Breast epithelium (tissue), 4 donors: ENCODE measurements around the gene PGPEP1. TPM values are rescaled to one million over a fixed set of nuclear protein-coding genes. Genes with fewer than 3 reads are reported as not detected.
A peak's percentile ranks its signal among the peaks of the same experiment; 100 is the strongest.

Experiments
- DNase-seq, 2 donors: peaks; one replicate each; pipeline ENCODE4 v3.0.0-alpha.2; 2019; ENCODE audit warnings: low spot score in 2 of 2
- H3K27ac ChIP-seq, 2 donors: fragments of 200-600 bp; sonication (generic) in 1 of 2; one replicate each; pipeline ENCODE4 v1.5.1; 2016 to 2019; ENCODE audit warnings: mild to moderate bottlenecking in 1 of 2
- H3K27me3 ChIP-seq, 2 donors: fragments of 200-600 bp; sonication (generic) in 1 of 2; one replicate each; pipeline versions ENCODE4 v1.5.1 to v1.6.0; 2017 to 2019; ENCODE audit warnings: control low read depth in 1 of 2, mild to moderate bottlenecking in 1 of 2
- H3K36me3 ChIP-seq: fragments of 200-600 bp; one replicate; pipeline ENCODE4 v1.5.1; 2019
- H3K4me1 ChIP-seq, 2 donors: fragments of 200-600 bp; sonication (generic); one replicate each; pipeline ENCODE4 v1.5.1; 2016 to 2019; ENCODE audit warnings: control low read depth in 1 of 2
- H3K4me3 ChIP-seq, 3 donors: fragments of 200-600 bp; sonication (generic); 1 replicate in 2 of 3; 2 replicates in 1 of 3; pipeline ENCODE4 v1.5.1; 2016 to 2019; ENCODE audit warnings: mild to moderate bottlenecking in 3 of 3, moderate library complexity in 2 of 3
- H3K9me3 ChIP-seq, 2 donors: fragments of 200-600 bp; sonication (generic) in 1 of 2; one replicate each; pipeline ENCODE4 v1.5.1; 2016 to 2019; ENCODE audit warnings: control low read depth in 1 of 2
- POLR2A ChIP-seq: fragments of 450-650 bp; IDR thresholded peaks from one replicate; pipeline ENCODE4 v1.6.1; 2016; ENCODE audit warnings: antibody characterized with exemption, mild to moderate bottlenecking, moderate library complexity
- POLR2AphosphoS5 ChIP-seq, 3 donors: sonication (generic); formaldehyde crosslinking; IDR thresholded peaks; one replicate each; pipeline ENCODE4 v1.6.1; 2017; ENCODE audit warnings: antibody characterized with exemption in 3 of 3
- intact Hi-C: fragments of 100-400 bp; cut with DNase I; formaldehyde crosslinking; loops from one replicate; pipeline ENCODE4 v1.15.1; 2023; ENCODE audit warnings: low total_unique reads
- total RNA-seq, 3 donors: library from RNA; depleted of rRNA; stranded (reverse); fragments of >200 nt; gene quantifications; one replicate each; pipeline ENCODE4 v1.1.0, GENCODE V29; 2016
- TF ChIP-seq, protein P1 (sequence below), 3 donors: fragments of 450-650 bp; IDR thresholded peaks; one replicate each; pipeline ENCODE4 v1.5.1; 2016 to 2017; ENCODE audit warnings: antibody characterized with exemption in 3 of 3, mild to moderate bottlenecking in 3 of 3, moderate library complexity in 3 of 3

The PGPEP1 gene
- total RNA-seq, 3 donors from 2014 or later, result 22.5 to 29.2 (median 25.9) TPM

GRCh38 chr19:18310966-18311365 lies 29.4 kb upstream of the PGPEP1 start:
- no peaks in the 10 kb centered on the region for H3K4me1 ChIP-seq
- H3K27ac ChIP-seq, result no peak overlapping the region
- intact Hi-C loops, result loop anchor here (10.0 kb wide), 1 partner anchor 1314 kb away; the partner anchor contains the start of gene LPAR2
- no peaks in the 10 kb centered on the region for H3K36me3 ChIP-seq
- TF ChIP-seq POLR2AphosphoS5 (IDR thresholded peaks at IDR 0.05) (no peak), POLR2A (no peak)
- TF ChIP-seq, protein P1, sequence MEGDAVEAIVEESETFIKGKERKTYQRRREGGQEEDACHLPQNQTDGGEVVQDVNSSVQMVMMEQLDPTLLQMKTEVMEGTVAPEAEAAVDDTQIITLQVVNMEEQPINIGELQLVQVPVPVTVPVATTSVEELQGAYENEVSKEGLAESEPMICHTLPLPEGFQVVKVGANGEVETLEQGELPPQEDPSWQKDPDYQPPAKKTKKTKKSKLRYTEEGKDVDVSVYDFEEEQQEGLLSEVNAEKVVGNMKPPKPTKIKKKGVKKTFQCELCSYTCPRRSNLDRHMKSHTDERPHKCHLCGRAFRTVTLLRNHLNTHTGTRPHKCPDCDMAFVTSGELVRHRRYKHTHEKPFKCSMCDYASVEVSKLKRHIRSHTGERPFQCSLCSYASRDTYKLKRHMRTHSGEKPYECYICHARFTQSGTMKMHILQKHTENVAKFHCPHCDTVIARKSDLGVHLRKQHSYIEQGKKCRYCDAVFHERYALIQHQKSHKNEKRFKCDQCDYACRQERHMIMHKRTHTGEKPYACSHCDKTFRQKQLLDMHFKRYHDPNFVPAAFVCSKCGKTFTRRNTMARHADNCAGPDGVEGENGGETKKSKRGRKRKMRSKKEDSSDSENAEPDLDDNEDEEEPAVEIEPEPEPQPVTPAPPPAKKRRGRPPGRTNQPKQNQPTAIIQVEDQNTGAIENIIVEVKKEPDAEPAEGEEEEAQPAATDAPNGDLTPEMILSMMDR (IDR thresholded peaks at IDR 0.05), result no peak
- no peaks in the 10 kb centered on the region for H3K9me3 ChIP-seq
- H3K4me3 ChIP-seq, result no peak overlapping the region
- H3K27me3 ChIP-seq, result no peaks in the 10 kb centered on the region
- DNase-seq, result no peak

- intact Hi-C loops, result loop anchor here (10.0 kb wide), 1 partner anchor 1313 kb away; the partner anchor contains the start of gene LPAR2
- Histone ChIP-seq H3K4me3 (no peak overlapping the region), H3K27ac (no peak overlapping the region), H3K9me3 (no peaks in the 10 kb centered on the region), H3K36me3 (no peaks in the 10 kb centered on the region), H3K27me3 (no peaks in the 10 kb centered on the region), H3K4me1 (no peaks in the 10 kb centered on the region)
- TF ChIP-seq POLR2AphosphoS5 (IDR thresholded peaks at IDR 0.05), result no peak
- TF ChIP-seq, protein P1 (IDR thresholded peaks at IDR 0.05), result no peak
- no peak for TF ChIP-seq POLR2A
- no peak for DNase-seq
Measured at GRCh38 chr19:18311502-18312091, 28.8 kb upstream of the PGPEP1 start.

DNA sequence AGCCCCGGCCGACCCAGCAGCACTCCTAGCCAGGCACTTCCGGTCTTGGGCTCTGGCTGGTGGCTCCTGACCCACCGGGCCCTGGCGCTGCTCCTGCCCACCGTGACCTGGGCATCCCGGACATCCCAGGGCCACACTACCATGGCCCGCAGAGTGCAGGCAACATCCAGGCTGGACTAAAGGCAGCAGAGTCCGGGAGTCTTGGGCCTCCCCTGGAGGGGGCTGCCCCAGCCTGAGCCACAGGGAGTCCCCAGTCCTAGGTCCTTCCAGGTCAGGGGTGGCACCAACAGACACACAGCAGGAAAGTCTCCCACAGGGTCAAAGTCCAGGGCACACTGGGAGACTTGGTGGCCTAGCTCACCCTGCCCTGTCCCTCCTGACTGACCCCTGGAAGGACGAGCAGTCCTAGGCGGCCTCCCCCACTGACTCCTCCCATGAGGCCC lies 28.3 kb upstream of the PGPEP1 start:
- no peak overlapping the region for H3K27ac ChIP-seq
- TF ChIP-seq POLR2A (no peak), POLR2AphosphoS5 (IDR thresholded peaks at IDR 0.05) (no peak)
- TF ChIP-seq, protein P1 (IDR thresholded peaks at IDR 0.05), result no peak
- H3K36me3 ChIP-seq, result no peaks in the 10 kb centered on the region
- no peaks in the 10 kb centered on the region for H3K9me3 ChIP-seq
- no peak for DNase-seq
- no peak overlapping the region for H3K4me3 ChIP-seq
- intact Hi-C loops, result loop anchor here (10.0 kb wide), 1 partner anchor 1313 kb away; the partner anchor contains the start of gene LPAR2
- H3K4me1 ChIP-seq, result no peaks in the 10 kb centered on the region
- no peaks in the 10 kb centered on the region for H3K27me3 ChIP-seq

- Histone ChIP-seq H3K9me3 (no peaks in the 10 kb centered on the region), H3K4me3 (no peak overlapping the region), H3K4me1 (no peaks in the 10 kb centered on the region), H3K27ac (no peak overlapping the region), H3K36me3 (no peaks in the 10 kb centered on the region), H3K27me3 (no peaks in the 10 kb centered on the region)
- DNase-seq, result no peak
- TF ChIP-seq POLR2A, result no peak
- intact Hi-C loops, result loop anchor here (10.0 kb wide), 1 partner anchor 1311 kb away; the partner anchor contains the start of gene LPAR2
Measured at GRCh38 chr19:18313398-18313797, 27.0 kb upstream of the PGPEP1 start.

DNA sequence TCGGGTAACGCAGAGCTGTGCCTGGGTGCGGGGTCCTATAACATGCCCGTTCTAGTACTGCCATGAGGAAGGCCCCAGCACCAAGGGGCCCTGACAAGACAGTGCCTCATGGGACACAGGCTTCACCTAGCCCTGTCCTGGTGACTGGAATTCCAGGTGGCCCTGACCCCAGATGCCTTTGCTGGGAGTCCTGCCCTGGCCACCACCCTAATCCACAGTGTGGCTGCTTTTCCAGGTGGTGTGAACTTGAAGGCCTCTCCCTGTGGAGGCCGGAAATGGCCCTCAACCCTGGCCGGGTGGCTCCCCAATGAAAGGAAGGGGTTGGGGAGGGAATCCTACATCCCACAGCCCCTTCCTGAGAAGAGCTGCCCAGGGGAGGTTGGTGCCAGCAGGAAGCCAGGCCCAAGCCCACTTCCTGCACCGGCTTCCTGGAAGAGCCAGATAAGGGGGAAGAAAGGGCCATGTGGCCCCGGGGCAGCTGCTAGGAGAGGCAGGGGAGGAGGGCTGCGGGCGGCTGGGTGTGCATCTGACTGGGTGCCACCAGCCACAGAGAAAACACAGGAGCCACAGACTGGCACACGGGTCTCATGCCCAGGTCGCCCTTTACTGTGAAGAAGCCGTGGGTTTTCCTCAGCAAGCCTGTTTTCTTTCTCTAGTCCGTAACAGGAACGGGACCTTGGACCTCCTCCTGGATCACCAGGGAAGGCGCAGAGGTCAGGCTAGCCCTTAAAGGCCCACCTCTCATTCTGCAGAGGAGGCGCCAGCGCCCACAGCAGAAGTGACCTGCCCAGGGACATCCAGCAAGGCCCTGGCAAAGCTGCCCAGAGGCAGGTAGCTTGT lies 22.2 kb upstream of the PGPEP1 start:
- TF ChIP-seq POLR2AphosphoS5 (IDR thresholded peaks at IDR 0.05) (peak in 1 of 3 donors; percentile 13), POLR2A (no peak)
- TF ChIP-seq, protein P1 (IDR thresholded peaks at IDR 0.05), result no peak
- H3K27me3 ChIP-seq, result no peaks in the 10 kb centered on the region
- peak overlapping the region; percentile 61 to 87 for H3K27ac ChIP-seq
- intact Hi-C loops, result loop anchor here (10.0 kb wide), 1 partner anchor 1307 kb away; the partner anchor contains the start of gene LPAR2
- H3K4me3 ChIP-seq, result no peak overlapping the region
- H3K4me1 ChIP-seq, result no peaks in the 10 kb centered on the region
- H3K9me3 ChIP-seq, result no peaks in the 10 kb centered on the region
- no peaks in the 10 kb centered on the region for H3K36me3 ChIP-seq
- no peak for DNase-seq
